NCI-H446 (cell line): ENCODE data around the gene ARMH4.
A peak's percentile ranks its signal among the peaks of the same experiment; 100 is the strongest.

Source experiments
- DNase-seq, 2 experiments: peaks; one replicate each; lab custom pipeline; 2025; lab: John Stamatoyannopoulos, UW

The ARMH4 gene, protein sequence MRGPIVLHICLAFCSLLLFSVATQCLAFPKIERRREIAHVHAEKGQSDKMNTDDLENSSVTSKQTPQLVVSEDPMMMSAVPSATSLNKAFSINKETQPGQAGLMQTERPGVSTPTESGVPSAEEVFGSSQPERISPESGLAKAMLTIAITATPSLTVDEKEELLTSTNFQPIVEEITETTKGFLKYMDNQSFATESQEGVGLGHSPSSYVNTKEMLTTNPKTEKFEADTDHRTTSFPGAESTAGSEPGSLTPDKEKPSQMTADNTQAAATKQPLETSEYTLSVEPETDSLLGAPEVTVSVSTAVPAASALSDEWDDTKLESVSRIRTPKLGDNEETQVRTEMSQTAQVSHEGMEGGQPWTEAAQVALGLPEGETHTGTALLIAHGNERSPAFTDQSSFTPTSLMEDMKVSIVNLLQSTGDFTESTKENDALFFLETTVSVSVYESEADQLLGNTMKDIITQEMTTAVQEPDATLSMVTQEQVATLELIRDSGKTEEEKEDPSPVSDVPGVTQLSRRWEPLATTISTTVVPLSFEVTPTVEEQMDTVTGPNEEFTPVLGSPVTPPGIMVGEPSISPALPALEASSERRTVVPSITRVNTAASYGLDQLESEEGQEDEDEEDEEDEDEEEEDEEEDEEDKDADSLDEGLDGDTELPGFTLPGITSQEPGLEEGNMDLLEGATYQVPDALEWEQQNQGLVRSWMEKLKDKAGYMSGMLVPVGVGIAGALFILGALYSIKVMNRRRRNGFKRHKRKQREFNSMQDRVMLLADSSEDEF

DNA sequence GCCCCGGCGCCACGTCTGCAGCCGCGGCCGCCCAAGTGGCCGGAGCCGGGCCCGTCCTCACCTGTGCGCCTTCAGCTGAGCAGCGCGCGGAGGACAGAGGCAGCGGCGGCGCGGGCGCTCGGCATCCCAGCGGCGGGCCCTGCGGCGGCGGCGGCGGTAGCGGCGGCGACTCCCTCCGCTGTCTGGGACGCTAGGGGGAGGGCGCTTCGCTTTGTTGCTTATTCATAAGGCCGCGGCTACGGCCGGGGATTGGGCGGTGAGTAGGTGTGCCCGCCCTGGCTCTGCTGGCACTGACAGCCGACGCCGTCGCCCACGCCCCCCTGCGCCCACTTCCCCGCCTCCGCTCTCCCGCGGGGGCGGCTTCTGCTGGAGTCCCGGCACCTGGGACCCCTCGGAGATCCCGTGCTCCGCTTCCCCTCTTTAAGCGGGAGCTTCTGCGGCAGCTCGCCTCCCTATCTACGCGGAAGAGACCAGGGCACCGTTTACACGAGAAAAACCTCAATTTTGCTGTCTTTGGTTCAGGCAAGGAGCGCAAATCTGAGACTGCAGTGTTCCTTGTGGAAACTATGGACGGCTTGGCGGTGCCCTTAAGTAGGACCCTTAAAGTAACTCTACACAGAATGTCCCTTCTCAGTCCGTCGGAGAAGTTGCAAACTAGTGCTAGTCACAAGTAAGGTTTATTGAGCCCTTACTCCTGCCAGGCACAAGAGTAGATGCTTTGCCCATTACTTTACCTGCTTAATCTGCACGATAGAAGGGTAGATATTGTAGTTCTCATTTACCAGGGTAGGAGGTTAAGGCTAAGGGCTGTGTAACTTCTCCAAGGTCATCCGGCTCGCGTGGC is at the start of gene ARMH4:
Gene ARMH4 (minus strand): TSS at position 200 of the 844 bp plus-strand sequence. CDS start 12,855 bp downstream, outside the sequence.
- DNase-seq, result peak; percentile 20 to 81

DNA sequence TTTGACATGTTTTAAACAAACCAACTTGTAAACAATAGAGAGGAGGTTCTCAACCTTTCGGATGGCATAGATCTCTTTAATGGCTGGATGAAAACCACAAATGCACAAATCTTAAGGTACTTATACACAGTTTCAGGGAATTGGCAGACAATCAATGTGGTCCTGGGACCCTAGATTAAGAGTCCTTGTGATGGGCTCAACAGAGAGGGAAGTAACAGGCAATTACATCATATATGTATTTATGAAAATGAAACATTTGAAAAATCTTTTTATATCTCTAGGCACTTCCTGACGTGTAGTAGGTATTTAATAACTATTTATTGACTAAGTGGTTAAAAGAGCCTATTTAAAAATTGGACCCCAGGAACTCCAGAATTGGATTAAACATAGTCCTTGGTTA is 48.8 kb upstream of the ARMH4 start:
- no peak for DNase-seq

DNA sequence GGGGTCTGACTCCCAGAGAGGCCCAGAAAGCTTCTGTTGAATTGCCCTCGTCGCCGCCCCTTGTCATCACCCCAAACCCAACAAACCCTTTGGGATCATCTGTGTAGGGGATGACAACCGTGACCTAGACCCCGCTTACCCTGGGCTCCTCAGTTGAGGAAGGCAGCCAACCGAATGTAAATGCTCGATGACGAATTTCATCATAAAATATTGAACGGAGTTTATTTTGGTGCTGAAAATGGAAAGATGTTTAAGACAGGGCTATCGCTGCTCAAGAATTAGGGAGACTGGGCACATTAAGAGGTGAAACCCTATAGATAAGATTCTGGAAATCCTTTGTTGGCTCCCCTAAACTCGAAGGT is 48.4 kb upstream of the ARMH4 start:
- no peak for DNase-seq

DNA sequence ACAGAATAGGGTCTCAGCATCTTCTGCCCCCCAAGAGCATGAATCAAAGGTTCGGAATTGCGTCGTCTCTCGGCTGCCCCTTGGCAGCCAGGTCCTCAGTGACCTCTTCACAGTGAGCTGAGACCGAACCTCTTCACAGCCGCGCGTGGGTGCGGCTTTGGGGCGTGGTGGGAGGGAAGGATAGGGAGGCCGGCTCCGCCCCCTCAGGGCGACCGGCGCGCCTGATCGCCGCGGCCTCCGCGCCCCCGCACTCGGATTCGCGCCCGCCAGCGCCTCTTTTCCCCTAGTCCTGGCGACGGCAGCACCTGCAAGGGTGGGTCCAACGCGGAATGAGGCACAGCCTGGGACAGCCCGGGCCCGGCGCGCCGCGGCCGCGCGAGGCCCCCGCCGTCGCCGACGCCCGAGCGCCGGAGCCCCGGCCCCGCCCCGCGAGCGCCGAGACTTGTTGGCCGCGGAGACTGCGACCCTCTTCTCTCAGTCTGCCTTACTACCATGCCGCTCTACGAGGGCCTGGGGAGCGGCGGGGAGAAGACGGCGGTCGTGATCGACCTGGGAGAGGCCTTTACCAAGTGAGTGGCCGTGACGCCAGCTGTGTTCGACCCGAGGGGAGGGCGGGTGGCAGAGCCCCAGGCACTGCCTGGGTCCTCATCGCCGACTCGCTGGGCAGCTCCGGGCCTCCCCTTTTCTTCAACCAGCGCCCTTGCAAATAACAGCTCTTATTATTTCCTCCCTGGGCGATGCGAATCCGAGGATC is 47.9 kb upstream of the ARMH4 start, which contains the start of gene ACTR10:
Gene ACTR10 (plus strand): TSS at position 424 of the 754 bp plus-strand sequence. CDS start 69 bp downstream, at position 493.
- peak; percentile 55 to 83 for DNase-seq

DNA sequence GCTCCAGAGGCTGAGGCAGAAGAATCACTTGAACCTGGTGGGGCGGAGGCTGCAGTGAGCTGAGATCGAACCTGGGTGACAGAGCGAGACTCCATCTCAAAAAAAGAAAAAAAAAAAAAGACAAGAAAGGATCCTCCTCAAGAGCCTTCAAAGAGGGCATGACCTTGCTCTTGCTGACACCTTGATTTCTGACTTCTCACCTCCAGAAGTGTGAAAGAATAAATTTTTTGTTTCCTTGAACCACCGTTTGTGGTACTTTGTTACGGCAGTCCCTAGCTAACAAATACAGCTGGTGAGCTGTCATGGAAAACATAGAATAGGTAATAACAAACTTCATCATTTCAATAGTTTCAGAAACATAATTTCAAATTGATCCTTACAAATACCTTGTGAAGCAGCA is 46.1 kb upstream of the ARMH4 start:
- DNase-seq, result no peak

DNA sequence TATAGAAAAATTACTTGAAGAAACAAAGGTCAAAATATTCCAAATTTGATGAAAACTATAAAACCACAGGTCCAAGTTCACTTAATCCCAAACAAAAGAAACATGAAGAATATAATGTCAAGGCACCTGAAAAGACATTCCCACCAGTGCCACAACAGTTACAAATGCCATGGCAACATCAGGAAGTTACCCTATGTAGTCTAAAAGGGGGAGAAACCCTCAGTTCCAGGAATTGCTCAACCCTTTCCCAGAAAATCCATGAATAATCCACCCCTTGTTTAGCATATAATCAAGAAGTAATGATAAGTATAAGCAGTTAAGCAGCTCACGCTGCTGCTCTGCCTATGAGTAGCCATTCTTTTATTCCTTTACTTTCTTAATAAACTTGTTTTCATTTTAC is 44.2 kb upstream of the ARMH4 start:
- no peak for DNase-seq

DNA sequence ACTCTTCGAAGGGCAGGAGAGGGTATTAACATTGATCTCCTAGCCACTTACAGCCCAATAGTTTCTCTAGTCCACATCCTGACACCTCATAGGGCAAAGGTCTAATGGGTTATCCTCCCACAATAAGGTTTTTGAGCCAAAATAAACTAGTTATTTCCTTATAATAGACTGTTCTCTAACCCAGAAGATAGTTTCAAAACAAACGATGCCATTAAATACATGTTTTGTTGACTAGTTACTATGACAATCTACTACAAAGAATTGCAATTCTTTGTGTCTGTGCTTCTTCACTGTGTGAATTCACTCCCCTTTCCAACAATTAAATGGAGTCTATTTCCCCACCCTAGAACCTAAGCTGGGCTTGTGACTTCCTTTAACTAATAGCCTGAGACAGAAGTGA is 41.5 kb upstream of the ARMH4 start:
- no peak for DNase-seq

DNA sequence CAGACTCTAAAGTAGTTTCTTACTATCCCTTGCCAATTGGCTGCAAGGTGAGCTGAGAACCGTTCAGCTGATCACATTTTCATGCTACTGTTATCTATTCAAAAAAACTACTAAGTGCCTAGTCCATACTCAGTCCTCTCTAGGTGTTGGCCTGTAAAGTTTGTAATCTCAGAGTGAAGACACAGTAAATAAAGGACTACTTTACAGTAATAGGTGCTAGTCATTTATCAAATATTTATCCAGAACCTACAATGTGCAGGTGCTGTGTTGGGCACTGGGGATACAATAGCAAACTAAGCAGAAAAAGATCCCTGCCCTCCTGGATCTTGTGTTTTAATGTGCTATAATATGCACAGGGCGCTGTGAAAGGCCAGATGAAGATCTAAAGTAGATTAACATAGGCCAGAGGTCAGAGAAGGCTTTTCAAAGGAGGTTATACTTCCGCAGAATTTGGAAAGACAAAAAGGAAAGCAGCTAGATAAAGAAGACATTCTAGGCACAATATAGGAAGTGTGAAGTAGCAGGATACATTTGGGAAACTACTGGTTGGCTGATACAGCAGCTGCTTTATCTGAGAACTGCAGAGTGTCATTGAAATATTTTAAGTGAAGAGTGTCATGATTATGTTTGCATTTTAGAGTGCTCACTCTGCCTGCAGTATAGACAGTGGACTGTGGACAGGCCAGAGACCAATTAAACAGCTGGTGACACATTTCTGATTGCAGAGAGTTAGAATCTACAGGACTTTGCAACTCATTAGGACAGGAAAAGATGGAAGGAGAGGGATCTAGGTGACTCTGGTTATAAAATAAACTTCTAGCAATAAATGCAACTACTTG is 40.0 kb upstream of the ARMH4 start:
- DNase-seq, result no peak

DNA sequence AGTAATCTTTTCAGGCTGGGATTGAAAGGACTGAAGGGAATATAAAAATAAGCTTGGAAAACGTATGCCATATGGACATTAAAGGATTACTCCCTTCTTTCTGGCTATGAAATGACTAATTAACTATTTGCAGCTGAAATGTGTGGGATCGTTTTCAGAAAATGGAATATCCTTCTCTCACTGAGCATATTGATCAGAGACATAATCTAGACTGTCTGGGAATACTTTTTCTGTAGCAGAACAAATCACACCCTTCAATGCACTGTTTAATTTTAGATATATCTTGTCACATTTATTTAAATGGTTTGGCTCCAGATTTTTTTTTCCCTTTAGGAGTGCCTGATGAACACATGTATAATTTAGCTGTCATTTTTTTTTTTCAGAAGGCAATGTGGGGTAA is 37.2 kb upstream of the ARMH4 start:
- no peak for DNase-seq

DNA sequence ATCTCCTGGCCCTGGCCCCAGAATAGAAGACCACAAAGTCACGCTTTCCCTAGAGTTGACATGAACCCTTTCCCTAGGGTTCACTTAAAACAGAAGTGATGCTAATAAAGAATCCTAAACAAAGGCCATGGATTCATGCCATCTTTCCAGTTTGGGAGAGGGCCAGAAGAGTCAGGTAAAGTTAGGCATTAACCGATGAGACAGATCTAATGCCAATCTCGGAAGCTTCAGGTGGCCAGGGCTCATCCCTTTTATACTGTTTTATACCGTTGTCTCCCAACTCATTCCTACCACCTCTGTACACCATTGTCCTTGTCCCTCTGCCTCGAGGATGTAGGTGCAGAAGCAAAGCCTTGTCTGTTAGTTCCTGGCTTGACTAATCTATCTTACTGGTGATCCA is 25.1 kb upstream of the ARMH4 start:
- no peak for DNase-seq

DNA sequence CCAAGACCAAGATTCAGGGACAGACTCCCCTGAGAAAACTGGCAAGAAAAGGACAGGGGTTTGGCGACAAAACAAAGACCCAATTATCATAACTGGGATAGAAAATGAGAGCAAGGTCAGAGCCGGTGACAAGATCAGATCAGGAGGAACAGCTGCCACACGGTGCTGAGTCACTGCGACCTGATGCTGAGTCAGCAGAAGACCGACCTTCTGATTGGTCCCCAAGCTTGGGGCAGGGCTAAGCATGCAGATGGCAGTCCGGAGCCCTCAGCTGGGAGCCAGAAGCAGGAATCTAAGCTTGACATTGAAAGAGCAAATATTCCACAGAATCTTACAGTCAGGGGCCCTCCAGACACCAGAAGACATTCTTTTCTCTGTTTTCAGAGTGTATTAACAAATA is 19.1 kb upstream of the ARMH4 start:
- DNase-seq, result peak; percentile 76 to 90

DNA sequence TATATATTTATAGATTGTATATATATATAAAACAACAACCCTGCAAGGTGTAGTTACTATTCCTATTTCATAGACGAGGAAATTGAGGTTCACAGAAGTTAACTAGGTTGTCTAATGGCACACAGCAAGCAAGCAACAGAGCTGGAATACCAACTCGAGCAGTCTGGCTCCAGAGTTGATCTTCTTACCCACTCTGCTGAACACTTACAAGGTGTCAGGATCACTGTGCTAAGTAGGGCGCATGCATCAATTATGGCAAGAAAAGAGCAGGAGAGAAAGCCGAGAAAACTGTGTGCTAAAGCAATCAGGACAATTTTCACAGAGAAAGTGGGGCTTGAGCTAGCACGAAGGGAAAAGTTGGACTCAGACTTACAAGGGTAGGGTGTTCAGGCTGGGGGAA is 15.9 kb upstream of the ARMH4 start:
- DNase-seq, result no peak

DNA sequence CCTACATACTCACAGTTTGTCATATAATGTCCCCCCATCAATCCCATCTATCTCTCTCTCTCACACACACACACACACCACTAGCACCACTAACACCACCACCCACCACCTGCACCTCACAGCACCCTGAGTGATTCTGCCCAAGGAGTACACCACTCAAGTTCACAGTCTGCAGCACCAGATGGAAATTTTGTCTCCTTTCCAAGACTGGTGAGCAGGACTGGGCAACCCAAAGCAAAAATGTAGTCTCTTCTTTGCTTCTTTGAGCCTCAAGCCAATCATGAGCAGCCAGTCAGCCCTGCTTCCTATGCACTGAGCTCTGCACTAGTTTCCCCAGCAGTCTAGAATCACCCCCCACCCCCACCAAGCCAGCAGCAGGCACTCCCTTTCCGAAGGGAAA is 15.0 kb upstream of the ARMH4 start:
- DNase-seq, result peak; percentile 45 to 81

DNA sequence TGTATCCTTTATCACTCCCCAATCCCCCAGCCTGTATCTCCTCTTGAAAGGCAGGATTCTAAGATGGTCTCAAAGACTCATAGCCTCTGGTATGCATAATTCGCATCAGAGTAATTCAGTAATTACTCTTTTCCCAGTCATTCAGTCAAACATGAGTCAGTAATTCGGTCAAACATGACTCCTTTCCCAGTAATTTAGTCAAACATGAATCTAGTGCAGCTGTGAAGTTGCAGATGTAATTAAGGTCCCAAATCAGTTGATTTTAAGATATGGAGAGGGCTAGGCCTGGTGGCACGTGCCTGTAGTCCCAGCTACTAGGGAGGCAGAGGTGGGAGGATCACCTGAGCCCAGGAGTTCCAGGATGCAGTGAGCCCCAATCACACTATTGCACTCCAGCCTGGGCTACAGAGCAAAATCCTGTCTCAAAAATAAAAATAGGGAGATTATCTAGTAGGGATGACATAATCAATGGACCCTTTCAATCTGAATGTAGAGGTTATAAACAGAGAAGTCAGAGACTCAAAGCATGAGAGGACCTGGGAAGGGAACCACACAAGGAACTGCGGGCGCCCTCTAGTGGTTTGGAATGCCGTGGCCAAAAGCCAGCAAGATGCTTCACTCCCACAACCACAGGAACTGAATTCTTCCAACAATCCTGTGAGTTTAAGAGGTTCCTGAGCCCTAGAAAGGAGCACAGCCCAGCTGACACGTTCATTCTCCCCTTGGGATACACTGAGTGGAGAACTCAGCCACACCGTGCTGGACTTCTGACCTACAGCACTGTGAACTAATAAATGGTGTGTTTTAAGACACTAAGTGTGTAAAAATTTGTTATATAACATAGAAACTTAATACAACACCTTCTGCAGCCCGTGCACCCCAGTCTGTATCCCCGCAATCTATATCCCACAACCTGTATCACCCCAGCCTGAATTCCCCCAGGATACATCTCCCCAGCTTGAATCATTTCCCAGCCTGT is 14.3 kb upstream of the ARMH4 start:
- DNase-seq, result peak; percentile 83 to 88

DNA sequence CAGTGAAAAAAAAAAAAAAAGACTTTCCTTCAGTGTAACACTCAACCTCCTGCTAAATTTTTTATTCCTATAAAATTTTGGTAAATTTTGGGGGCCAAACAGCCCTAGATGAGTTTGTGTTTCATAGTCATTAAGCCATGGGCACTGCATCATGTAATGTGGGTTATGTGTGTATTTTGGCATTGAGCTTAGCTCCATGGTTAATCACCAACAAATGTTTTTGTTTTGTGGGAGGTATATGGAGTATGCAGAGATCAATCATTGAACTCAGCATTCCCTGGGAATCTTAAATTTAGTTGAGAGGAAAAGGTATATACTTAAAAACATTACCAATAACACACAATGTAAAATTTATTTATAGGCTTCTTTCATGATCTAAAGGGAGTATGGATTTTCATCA is 8.5 kb upstream of the ARMH4 start:
- DNase-seq, result no peak

DNA sequence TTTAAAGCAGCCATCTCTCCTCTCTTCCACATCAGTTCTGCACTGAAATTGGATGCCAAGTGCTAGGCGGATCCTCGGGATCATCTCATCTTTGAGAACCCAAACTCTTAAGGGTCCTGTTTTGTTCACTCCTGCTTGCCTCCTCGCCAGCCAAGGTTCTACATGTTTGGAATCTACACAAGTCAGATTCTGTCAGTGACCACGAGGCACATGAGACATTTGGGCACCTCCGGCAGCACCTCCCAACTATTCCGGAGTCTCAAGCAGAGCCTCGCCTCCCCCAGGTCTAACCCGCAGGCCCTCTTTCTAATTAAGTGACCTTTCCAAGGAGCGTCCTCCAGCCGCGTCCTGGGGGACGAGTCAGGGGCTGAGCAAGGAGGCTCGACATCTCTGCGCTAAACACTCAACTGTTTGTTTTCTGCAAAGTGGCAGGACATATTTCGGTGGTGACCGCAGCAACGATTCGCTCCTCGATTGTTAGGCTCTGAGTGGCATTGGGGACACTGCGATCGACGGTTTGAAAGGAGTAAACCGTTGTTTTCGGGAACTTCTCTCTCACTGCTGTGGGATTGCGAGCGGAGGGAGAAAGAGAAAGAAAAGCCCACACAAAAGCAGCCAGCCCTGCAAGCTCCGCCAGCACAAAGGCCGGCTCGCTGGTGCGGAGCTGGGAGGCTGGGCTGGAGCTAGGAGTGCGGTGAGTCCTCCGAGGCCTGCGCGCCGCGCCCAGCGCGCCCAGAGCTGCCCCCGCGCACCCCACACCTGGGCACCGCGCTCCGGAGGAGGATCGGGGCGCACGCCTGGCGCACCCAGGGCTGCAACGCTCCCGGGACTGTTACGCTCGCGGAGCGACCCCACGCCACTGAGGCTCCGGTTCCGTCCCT is 640 bp downstream of the ARMH4 start:
- no peak for DNase-seq

DNA sequence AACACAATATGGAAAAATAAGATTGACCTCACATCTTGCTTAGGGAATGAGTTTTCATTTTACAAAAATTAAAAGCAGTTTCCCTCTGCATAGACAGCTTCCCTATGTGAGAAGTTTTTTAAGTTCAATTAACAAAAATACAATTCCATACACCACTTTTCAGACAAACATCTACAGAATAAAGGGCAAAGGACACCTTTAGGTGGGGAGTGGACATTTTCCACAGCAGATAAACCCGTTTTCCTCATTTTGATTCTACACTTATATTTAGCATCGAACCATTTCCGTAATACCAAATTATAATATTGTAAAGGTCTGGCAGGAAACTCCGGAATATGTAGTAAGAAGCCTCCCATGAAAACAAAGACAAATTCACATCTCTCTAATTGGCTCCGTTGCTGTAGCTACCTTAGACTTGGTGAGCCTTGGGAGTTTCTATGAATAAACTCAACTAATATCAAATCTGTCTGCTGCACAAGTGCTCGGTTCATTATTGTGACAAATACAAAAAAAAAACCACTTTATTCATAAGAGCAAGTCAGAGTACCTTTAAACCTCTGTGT is 1.7 kb downstream of the ARMH4 start:
- no peak for DNase-seq

DNA sequence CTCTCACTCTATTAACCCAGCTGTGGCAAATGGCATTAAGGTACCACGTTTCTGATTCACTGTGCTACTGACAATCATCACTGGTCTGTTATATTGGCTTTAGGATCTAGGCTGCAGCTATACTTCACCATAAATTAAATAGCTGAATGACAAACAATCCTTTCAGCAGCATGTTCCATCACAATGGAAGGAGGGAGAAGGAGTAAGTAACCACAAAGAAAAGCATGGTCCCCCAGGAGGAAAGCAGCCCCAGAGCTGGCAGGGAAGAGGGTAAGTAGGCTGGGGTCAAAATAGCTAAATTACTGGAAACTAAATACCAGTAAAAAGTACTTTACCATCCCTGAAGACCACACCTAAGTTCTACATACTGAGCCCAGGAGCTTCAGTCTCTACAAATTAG is 2.8 kb downstream of the ARMH4 start:
- DNase-seq, result no peak
